ENCODE results near the gene LPCAT2. TPM values are rescaled to one million over a fixed set of nuclear protein-coding genes. Genes with fewer than 3 reads are reported as not detected.

Gene LPCAT2
- polyA plus RNA-seq, 3 donors = 28.5 to 49.7 (median 47.1) TPM

DNA sequence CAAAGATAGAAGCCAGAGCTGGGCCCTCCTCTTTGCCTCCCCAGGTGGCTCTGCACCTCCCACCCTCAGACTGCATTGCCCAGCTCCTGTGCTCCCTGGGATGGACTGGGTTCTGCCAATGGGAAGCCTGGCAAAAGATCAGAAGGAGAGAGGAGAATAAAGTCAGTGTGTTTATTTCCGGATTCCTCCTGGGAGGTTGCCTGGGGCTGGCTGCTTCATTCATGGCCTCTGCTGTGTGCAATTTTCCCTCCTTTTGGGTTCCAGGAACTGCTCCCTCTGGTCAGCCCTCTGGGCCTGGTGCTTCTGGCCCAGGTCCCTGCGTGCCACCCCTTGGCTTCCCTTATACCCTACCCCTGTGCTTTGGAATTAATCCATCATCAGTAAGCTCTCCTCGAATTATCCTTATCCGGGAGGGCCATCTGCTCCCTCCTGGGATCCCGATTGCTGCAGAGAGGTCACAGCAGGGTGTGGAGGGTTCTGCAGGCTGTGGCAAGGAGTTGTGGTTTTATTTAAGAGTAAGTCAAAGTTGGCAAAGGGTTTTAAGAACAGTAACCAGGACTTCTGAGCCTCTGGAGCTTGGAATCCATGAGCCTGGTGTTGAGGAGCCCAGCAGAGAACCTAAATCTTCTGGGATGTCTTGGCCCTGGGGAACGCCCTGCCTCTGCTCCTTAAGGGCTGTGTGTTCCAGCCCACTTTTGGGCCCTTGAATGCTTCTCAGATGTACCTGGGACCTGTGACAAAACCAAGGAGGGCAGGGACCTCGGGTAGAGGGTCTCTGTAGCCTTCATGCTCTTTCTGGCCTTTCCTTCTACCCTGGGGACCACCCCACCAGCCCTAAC, 38.1 kb upstream of the LPCAT2 start:
- Histone ChIP-seq H4K20me1 (ENCODE audit: insufficient read depth, low read length) (no peaks in the 10 kb centered on the region), H3K4me2 (replicated peaks; ENCODE audit: extremely low read depth, low read length, poor library complexity, severe bottlenecking) (no peak overlapping the region), H2AFZ (ENCODE audit: insufficient read depth, low read depth, low read length, poor library complexity, severe bottlenecking) (no peak overlapping the region), H3K79me2 (ENCODE audit: insufficient read depth, low read length) (no peaks in the 10 kb centered on the region), H3K4me3 (replicated peaks in 1 of 3; ENCODE audit: low read depth in 2 of 3, low read length in 3 of 3) (no peak overlapping the region), H3K27me3 (ENCODE audit: control insufficient read depth in 2 of 2, insufficient read depth in 2 of 2, low read length in 2 of 2) (no peaks in the 10 kb centered on the region), H3K27ac (ENCODE audit: low read depth in 1 of 2, low read length in 2 of 2) (no peak overlapping the region), H3K9ac (ENCODE audit: insufficient read depth, low read length, poor library complexity, severe bottlenecking) (no peak overlapping the region), H3K36me3 (replicated peaks in 1 of 2; ENCODE audit: control insufficient read depth in 1 of 2, insufficient read depth in 2 of 2, low read length in 2 of 2) (no peaks in the 10 kb centered on the region), H3K9me3 (replicated peaks in 1 of 2; ENCODE audit: control insufficient read depth in 1 of 2, insufficient read depth in 1 of 2, low read length in 2 of 2) (no peaks in the 10 kb centered on the region), H3K4me1 (ENCODE audit: control insufficient read depth in 1 of 2, insufficient read depth in 2 of 2, low read length in 2 of 2) (peaks cover 0 to 13% of the 10 kb centered on the region in 2 donors)
- Mint-ChIP-seq H3K9me3 (no peaks in the 10 kb centered on the region), H3K4me3 (no peak overlapping the region), H3K4me1 (peaks cover 21% of the 10 kb centered on the region), H3K36me3 (no peaks in the 10 kb centered on the region), H3K27ac (no peak overlapping the region), H3K27me3 (ENCODE audit: low read depth in 3 of 3) (peaks cover 0 to 4% (median 2%) of the 10 kb centered on the region in 3 donors)
- DNase-seq = no peak
- intact Hi-C loops (cut with micrococcal nuclease) = no loop called here
- WGBS (ENCODE audit: insufficient coverage) = 100% methylated on average over 5 of the region's 7 CpGs
- TF ChIP-seq, protein P1, sequence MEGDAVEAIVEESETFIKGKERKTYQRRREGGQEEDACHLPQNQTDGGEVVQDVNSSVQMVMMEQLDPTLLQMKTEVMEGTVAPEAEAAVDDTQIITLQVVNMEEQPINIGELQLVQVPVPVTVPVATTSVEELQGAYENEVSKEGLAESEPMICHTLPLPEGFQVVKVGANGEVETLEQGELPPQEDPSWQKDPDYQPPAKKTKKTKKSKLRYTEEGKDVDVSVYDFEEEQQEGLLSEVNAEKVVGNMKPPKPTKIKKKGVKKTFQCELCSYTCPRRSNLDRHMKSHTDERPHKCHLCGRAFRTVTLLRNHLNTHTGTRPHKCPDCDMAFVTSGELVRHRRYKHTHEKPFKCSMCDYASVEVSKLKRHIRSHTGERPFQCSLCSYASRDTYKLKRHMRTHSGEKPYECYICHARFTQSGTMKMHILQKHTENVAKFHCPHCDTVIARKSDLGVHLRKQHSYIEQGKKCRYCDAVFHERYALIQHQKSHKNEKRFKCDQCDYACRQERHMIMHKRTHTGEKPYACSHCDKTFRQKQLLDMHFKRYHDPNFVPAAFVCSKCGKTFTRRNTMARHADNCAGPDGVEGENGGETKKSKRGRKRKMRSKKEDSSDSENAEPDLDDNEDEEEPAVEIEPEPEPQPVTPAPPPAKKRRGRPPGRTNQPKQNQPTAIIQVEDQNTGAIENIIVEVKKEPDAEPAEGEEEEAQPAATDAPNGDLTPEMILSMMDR (IDR thresholded peaks at IDR 0.05) = no peak

DNA sequence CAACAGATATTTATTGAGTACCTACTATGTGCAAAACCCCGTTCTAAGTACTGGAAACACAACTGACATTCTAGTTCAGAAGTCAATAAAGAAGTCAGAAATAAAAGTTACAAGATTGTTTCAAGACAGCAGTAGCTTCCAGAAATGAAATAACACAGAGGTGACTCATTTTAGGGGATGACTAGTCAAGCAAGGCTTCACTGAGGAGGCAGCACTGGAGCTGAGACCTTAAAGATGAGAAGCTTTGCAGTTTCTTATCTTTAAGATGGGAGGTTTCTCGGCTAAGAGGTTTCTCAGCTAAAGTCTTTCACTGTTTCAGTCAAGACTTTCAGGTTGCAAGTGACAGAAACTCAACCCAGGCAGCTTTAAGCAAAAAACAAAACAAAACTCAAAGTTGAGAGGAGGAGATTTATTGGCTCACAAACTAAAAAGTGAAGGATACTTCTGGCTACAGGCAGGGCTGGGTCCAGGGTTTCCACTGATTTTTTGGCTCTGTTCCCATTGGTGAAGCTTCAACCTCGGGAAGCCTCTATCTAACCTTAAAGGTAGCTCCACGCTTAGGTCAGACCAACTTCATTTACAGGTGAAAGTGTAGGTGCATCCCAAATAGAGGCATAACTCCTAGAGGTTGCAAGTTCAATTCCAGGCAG, 37.3 kb upstream of the LPCAT2 start:
- H3K36me3 Mint-ChIP-seq = no peaks in the 10 kb centered on the region
- Histone ChIP-seq H4K20me1 (ENCODE audit: insufficient read depth, low read length) (no peaks in the 10 kb centered on the region), H3K9me3 (replicated peaks in 1 of 2; ENCODE audit: control insufficient read depth in 1 of 2, insufficient read depth in 1 of 2, low read length in 2 of 2) (no peaks in the 10 kb centered on the region), H3K27me3 (ENCODE audit: control insufficient read depth in 2 of 2, insufficient read depth in 2 of 2, low read length in 2 of 2) (no peaks in the 10 kb centered on the region), H3K4me3 (replicated peaks in 1 of 3; ENCODE audit: low read depth in 2 of 3, low read length in 3 of 3) (no peak overlapping the region), H3K27ac (ENCODE audit: low read depth in 1 of 2, low read length in 2 of 2) (no peak overlapping the region), H3K9ac (ENCODE audit: insufficient read depth, low read length, poor library complexity, severe bottlenecking) (no peak overlapping the region), H3K4me2 (replicated peaks; ENCODE audit: extremely low read depth, low read length, poor library complexity, severe bottlenecking) (no peak overlapping the region), H2AFZ (ENCODE audit: insufficient read depth, low read depth, low read length, poor library complexity, severe bottlenecking) (no peak overlapping the region), H3K79me2 (ENCODE audit: insufficient read depth, low read length) (no peaks in the 10 kb centered on the region), H3K4me1 (ENCODE audit: control insufficient read depth in 1 of 2, insufficient read depth in 2 of 2, low read length in 2 of 2) (peaks cover 0 to 13% of the 10 kb centered on the region in 2 donors), H3K36me3 (replicated peaks in 1 of 2; ENCODE audit: control insufficient read depth in 1 of 2, insufficient read depth in 2 of 2, low read length in 2 of 2) (no peaks in the 10 kb centered on the region)
- TF ChIP-seq, protein P1 (IDR thresholded peaks at IDR 0.05) = no peak
- H3K9me3 Mint-ChIP-seq = no peaks in the 10 kb centered on the region
- peaks cover 21% of the 10 kb centered on the region for H3K4me1 Mint-ChIP-seq
- intact Hi-C loops (cut with micrococcal nuclease) = no loop called here
- peaks cover 2 to 5% (median 2%) of the 10 kb centered on the region in 3 donors for H3K27me3 Mint-ChIP-seq (ENCODE audit: low read depth in 3 of 3)
- WGBS (ENCODE audit: insufficient coverage) = no CpG with 5 or more reads among the region's 4 CpGs
- no peak overlapping the region for H3K4me3 Mint-ChIP-seq
- peak in 2 of 3 donors; percentile 25 to 31 for DNase-seq
- peak overlapping the region in 4 of 7 donors; percentile 6 to 77 (median 50) for H3K27ac Mint-ChIP-seq
